GM12878 (cell line): Measurements from ENCODE around the gene REXO1. TPM values are rescaled to one million over a fixed set of nuclear protein-coding genes. Genes with fewer than 3 reads are reported as not detected.

Source experiments
- ATAC-seq: fragments of 200-7000 bp; cut with Tn5 transposase; 3 replicates; pipeline ENCODE4 v1.9.1; 2020; ENCODE audit warnings: mild to moderate bottlenecking, moderate library complexity
- BruUV-seq: library from RNA; stranded (reverse); fragments of 400-500 nt; replicated peaks from 2 replicates; lab custom pipeline; 2021; lab: Mats Ljungman, UMichigan
- CTCF ChIA-PET: fragments of 300-600 bp; sonication (Branson Sonifier 250); formaldehyde crosslinking; extraction: SDS; loops from one replicate; lab custom pipeline; 2021; ENCODE audit warnings: inconsistent platforms; lab: Yijun Ruan, JAX
- POLR2A ChIA-PET: fragments of 350-600 bp; formaldehyde crosslinking; extraction: SDS; loops from one replicate; lab custom pipeline; 2021; ENCODE audit warnings: inconsistent platforms; lab: Charles Lee
- RAD21 ChIA-PET: fragments of 300-600 bp; sonication (Branson Sonifier 250); formaldehyde crosslinking; loops from one replicate; lab custom pipeline; 2023; ENCODE audit warnings: antibody characterized with exemption; ENCODE audit not compliant: unreplicated experiment; lab: Charles Lee
- SMC1A ChIA-PET: fragments of 300-600 bp; sonication (Branson Sonifier 250); formaldehyde crosslinking; loops from one replicate; lab custom pipeline; 2023; ENCODE audit not compliant: unreplicated experiment, uncharacterized antibody; lab: Charles Lee
- DNase-seq: peaks from one replicate; pipeline ENCODE4 v3.0.0-alpha.2; 2011; ENCODE audit warnings: low read depth, low spot score
- FAIRE-seq: peaks from 3 replicates; lab custom pipeline; 2011; peaks lifted over from hg19 to GRCh38; lab: Jason Lieb, UNC
- H2AFZ ChIP-seq: 2 replicates; pipeline ENCODE4 v1.6.0; 2011; ENCODE audit warnings: low read depth, low read length, control low read depth; ENCODE audit not compliant: control insufficient read depth
- H3K27ac ChIP-seq: 2 replicates; pipeline ENCODE4 v1.5.1; 2011; ENCODE audit warnings: control low read depth; ENCODE audit not compliant: control insufficient read depth, insufficient read depth
- H3K27me3 ChIP-seq, 2 experiments: replicated peaks in 1 of 2; 2 replicates each; pipeline versions ENCODE4 v1.6.0 to v1.6.1; 2011; ENCODE audit warnings: low read length in 1 of 2; ENCODE audit not compliant: control insufficient read depth in 2 of 2, insufficient read depth in 2 of 2
- H3K36me3 ChIP-seq, 2 experiments: 2 replicates each; pipeline ENCODE4 v1.5.1; 2011; ENCODE audit warnings: low read length in 1 of 2; ENCODE audit not compliant: control insufficient read depth in 2 of 2, insufficient read depth in 2 of 2
- H3K4me1 ChIP-seq: 2 replicates; pipeline ENCODE4 v1.6.1; 2011; ENCODE audit warnings: mild to moderate bottlenecking, low read length, moderate library complexity, mixed read lengths; ENCODE audit not compliant: control insufficient read depth, insufficient read depth
- H3K4me2 ChIP-seq: 2 replicates; pipeline ENCODE4 v1.6.0; 2011; ENCODE audit warnings: control low read depth; ENCODE audit not compliant: control insufficient read depth, insufficient read depth
- H3K4me3 ChIP-seq: fragments of 200-600 bp; sonication (generic); 2 replicates; pipeline ENCODE4 v1.5.1; 2016
- H3K79me2 ChIP-seq: 2 replicates; pipeline ENCODE4 v1.6.0; 2011; ENCODE audit warnings: low read length; ENCODE audit not compliant: control insufficient read depth, insufficient read depth
- H3K9ac ChIP-seq: 2 replicates; pipeline ENCODE4 v1.8.0; 2011; ENCODE audit warnings: low read length, control low read depth, mixed read lengths; ENCODE audit not compliant: control insufficient read depth, insufficient read depth
- H3K9me3 ChIP-seq: replicated peaks from 3 replicates; pipeline ENCODE4 v1.5.1; 2011; ENCODE audit warnings: mild to moderate bottlenecking, low read length; ENCODE audit not compliant: control insufficient read depth, insufficient read depth
- H4K20me1 ChIP-seq: 2 replicates; pipeline ENCODE4 v1.6.0; 2011; ENCODE audit not compliant: control insufficient read depth, insufficient read depth
- BRCA1 ChIP-seq: IDR thresholded peaks from 2 replicates; pipeline ENCODE4 v1.6.1; 2011; ENCODE audit warnings: low read depth, low read length, improper control_type of control experiment
- FOS ChIP-seq: IDR thresholded peaks from 3 replicates; pipeline ENCODE4 v1.6.1; 2011; ENCODE audit warnings: borderline replicate concordance; ENCODE audit not compliant: insufficient read length; ENCODE audit errors: extremely low read depth
- HCFC1 ChIP-seq: fragments of 150-350 bp; IDR thresholded peaks from 2 replicates; pipeline ENCODE4 v1.6.1; 2014; ENCODE audit warnings: low read length
- HSF1 ChIP-seq: fragments of 150-350 bp; IDR thresholded peaks from 2 replicates; pipeline ENCODE4 v1.6.1; 2014; ENCODE audit warnings: mild to moderate bottlenecking, low read depth, low read length
- MEF2A ChIP-seq: IDR thresholded peaks from 2 replicates; pipeline ENCODE4 v1.6.1; 2011; ENCODE audit warnings: low read depth, mild to moderate bottlenecking, low read length, moderate library complexity; ENCODE audit not compliant: insufficient read depth
- MEF2B ChIP-seq: fragments of 450-650 bp; IDR thresholded peaks from 2 replicates; pipeline ENCODE4 v1.6.1; 2018; ENCODE audit warnings: mild to moderate bottlenecking, moderate library complexity; ENCODE audit not compliant: partially characterized antibody, poor library complexity, severe bottlenecking
- MXI1 ChIP-seq: fragments of 150-350 bp; IDR thresholded peaks from 2 replicates; pipeline ENCODE4 v1.6.1; 2011; ENCODE audit warnings: low read depth, mild to moderate bottlenecking, inconsistent platforms, low read length, improper control_type of control experiment
- REST ChIP-seq: IDR thresholded peaks from 2 replicates; pipeline ENCODE4 v1.6.1; 2012; ENCODE audit warnings: mild to moderate bottlenecking, low read depth, low read length
- TAF1 ChIP-seq: IDR thresholded peaks from 2 replicates; pipeline ENCODE4 v1.6.1; 2011; ENCODE audit warnings: mild to moderate bottlenecking, low read depth, low read length, borderline replicate concordance
- ZNF687 ChIP-seq: fragments of 450-650 bp; IDR thresholded peaks from 2 replicates; pipeline ENCODE4 v1.6.1; 2017; ENCODE audit warnings: mild to moderate bottlenecking, moderate library complexity
- ZZZ3 ChIP-seq: IDR thresholded peaks from 2 replicates; pipeline ENCODE4 v1.6.1; 2011; ENCODE audit warnings: low read depth; ENCODE audit not compliant: control insufficient read depth, insufficient read length
- WGBS: methylation state at CpG from one replicate; pipeline ENCODE4 v1.1.6; 2016; ENCODE audit warnings: low lambda C conversion rate; ENCODE audit not compliant: insufficient replicate concordance, insufficient coverage; ENCODE audit errors: missing lambda C conversion rate; 5-methylcytosine and 5-hydroxymethylcytosine counted together
- in situ Hi-C: fragments of 300-500 bp; cut with MboI; formaldehyde crosslinking; loops from 9 replicates; pipeline ENCODE4 v1.14.3; 2018; ENCODE audit warnings: mixed read lengths
- intact Hi-C: fragments of 100-400 bp; cut with micrococcal nuclease; formaldehyde crosslinking; loops from one replicate; pipeline ENCODE4 v1.14.2; 2022; ENCODE audit not compliant: unreplicated experiment
- polyA plus RNA-seq, 11 experiments: library from polyadenylated mRNA; depleted of rRNA in 4 of 11; unstranded in 6 of 11; stranded (reverse) in 5 of 11; fragments of >200 nt; fragmentation: Nextera tagmentation in 4 of 11; fragmentation: Illumina TruSeq in 1 of 11; extraction: Ambion mirVana in 4 of 11; extraction: Trizol in 1 of 11; gene quantifications; 1 replicate in 1 of 11; 2 replicates in 10 of 11; pipeline versions ENCODE4 v1.2.1 to v1.2.3, GENCODE V29; 2011 to 2016; ENCODE audit warnings: inconsistent platforms in 2 of 11, missing spikeins in 2 of 11, low read depth in 1 of 11
- total RNA-seq, 4 experiments: library from RNA; depleted of rRNA in 3 of 4; stranded (reverse); fragments of >200 nt in 3 of 4; fragmentation: Illumina TruSeq in 1 of 4; extraction: Trizol in 1 of 4; gene quantifications; 2 replicates each; pipeline versions ENCODE4 v1.2.1 to v1.2.3, GENCODE V29; 2013 to 2021

Gene REXO1
- total and polyA plus RNA-seq, 10 of the 15 experiments (the other 5 are each of a cell fraction or from before 2014, with no cell fraction given) = 0.03 to 45.2 (median 8.4) TPM

- no peak for TF ChIP-seq REST
- TF ChIP-seq TAF1 = no peak
Observed at GRCh38 chr19:1817553-1818179, 30.6 kb downstream of the REXO1 start (continued).

- Histone ChIP-seq H3K27ac (no peak overlapping the region), H3K27me3 (no peaks in the 10 kb centered on the region), H3K9ac (no peak overlapping the region), H4K20me1 (no peaks in the 10 kb centered on the region), H3K4me2 (no peak overlapping the region), H2AFZ (no peak overlapping the region), H3K4me1 (peaks cover 3% of the 10 kb centered on the region; the same call in 1 of the 2 replicates), H3K4me3 (no peak overlapping the region), H3K79me2 (no peaks in the 10 kb centered on the region), H3K36me3 (peaks cover 6 to 33% of the 10 kb centered on the region in 2 experiments; a peak in 3 of 4 replicates), H3K9me3 (no peaks in the 10 kb centered on the region)
- in situ Hi-C loops = no loop called here
- ChIA-PET CTCF (no interaction called here), SMC1A (no interaction called here), RAD21 (no interaction called here), POLR2A (no interaction called here)
- 92% methylated on average over 36 of the region's 36 CpGs for WGBS
- no TSS peak for BruUV-seq
- ATAC-seq (no peak), DNase-seq (no peak), FAIRE-seq (no peak)
- intact Hi-C loops = no loop called here
- TF ChIP-seq HSF1 (no peak), ZNF687 (no peak), HCFC1 (no peak), FOS (no peak), MEF2B (no peak), BRCA1 (no peak), MXI1 (no peak), ZZZ3 (no peak), MEF2A (no peak)
Observed at GRCh38 chr19:1816530-1817298, 31.6 kb downstream of the REXO1 start.
